ENCODE measurements around the gene COA7. TPM values are rescaled to one million over a fixed set of nuclear protein-coding genes. Genes with fewer than 3 reads are reported as not detected.
"Not testable (repeated sequence)": the region's sequence is repeated elsewhere in the genome, so short reads cannot be mapped to it uniquely, and the experiment has no call there.

The COA7 gene
- total RNA-seq, 4 donors from 2014 or later: 8.2 to 26.5 (median 14.0) TPM

- no peak for TF ChIP-seq CTCF (IDR thresholded peaks at IDR 0.05)
- ATAC-seq (ENCODE audit: low FRiP score): peak; percentile 94
- DNase-seq (ENCODE audit: low spot score): peak; percentile 73
These were observed 5.0 kb upstream of the COA7 start for GRCh38 chr1:52702886-52703787.

GRCh38 chr1:52695627-52696026 lies 2.5 kb downstream of the COA7 start:
- DNase-seq (ENCODE audit: low spot score): no peak

GRCh38 chr1:52693843-52694242 lies 4.3 kb downstream of the COA7 start:
- DNase-seq (ENCODE audit: low spot score): no peak
- no peak for TF ChIP-seq CTCF (IDR thresholded peaks at IDR 0.05)
- ATAC-seq (ENCODE audit: low FRiP score): no peak

More at GRCh38 chr1:52695627-52696026, 2.5 kb downstream of the COA7 start:
- ATAC-seq (ENCODE audit: low FRiP score): no peak
- no peak for TF ChIP-seq CTCF (IDR thresholded peaks at IDR 0.05)

- not testable (repeated sequence) for DNase-seq (ENCODE audit: low spot score); ATAC-seq (ENCODE audit: low FRiP score)
These were observed 4.8 kb downstream of the COA7 start for GRCh38 chr1:52693351-52693750.

GRCh38 chr1:52692697-52693096 lies 5.5 kb downstream of the COA7 start:
- no peak for ATAC-seq (ENCODE audit: low FRiP score)
- no peak for DNase-seq (ENCODE audit: low spot score)
- TF ChIP-seq CTCF (IDR thresholded peaks at IDR 0.05): no peak

- DNase-seq (ENCODE audit: low spot score) (no peak), ATAC-seq (ENCODE audit: low FRiP score) (no peak)
- no peak for TF ChIP-seq CTCF (IDR thresholded peaks at IDR 0.05)
These were observed 6.3 kb downstream of the COA7 start for GRCh38 chr1:52691821-52692220.

- TF ChIP-seq CTCF (IDR thresholded peaks at IDR 0.05): no peak
- DNase-seq (ENCODE audit: low spot score) (no peak), ATAC-seq (ENCODE audit: low FRiP score) (no peak)
These were observed 11.3 kb downstream of the COA7 start for GRCh38 chr1:52686830-52687229.

GRCh38 chr1:52686261-52686751 lies 11.8 kb downstream of the COA7 start:
- not testable (repeated sequence) for ATAC-seq (ENCODE audit: low FRiP score)
- DNase-seq (ENCODE audit: low spot score): peak; percentile 31

Data from omental fat pad (tissue), 4 donors.